PC-3 (cell line): ENCODE measurements around the gene COL6A2. TPM values are rescaled to one million over a fixed set of nuclear protein-coding genes. Genes with fewer than 3 reads are reported as not detected.

Experiments used
- ATAC-seq: fragments of 200-7000 bp; cut with Tn5 transposase; 2 replicates; pipeline ENCODE4 v1.9.1; 2020; ENCODE audit warnings: mild to moderate bottlenecking, moderate library complexity
- BruUV-seq: library from RNA; stranded (reverse); fragments of 400-500 nt; replicated peaks from 2 replicates; lab custom pipeline; 2021; lab: Mats Ljungman, UMichigan
- CTCF ChIA-PET: fragments of 300-600 bp; sonication (Branson Sonifier 250); formaldehyde crosslinking; loops from one replicate; lab custom pipeline; 2022; ENCODE audit warnings: antibody characterized with exemption; lab: Charles Lee
- POLR2A ChIA-PET: fragments of 300-600 bp; sonication (Branson Sonifier 250); formaldehyde crosslinking; loops from one replicate; lab custom pipeline; 2022; ENCODE audit warnings: antibody characterized with exemption; ENCODE audit not compliant: unreplicated experiment; lab: Charles Lee
- DNase-seq: peaks from one replicate; pipeline ENCODE4 v3.0.0-alpha.2; 2015
- H2AFZ ChIP-seq: fragments of 300-600 bp; sonication (generic); 2 replicates; pipeline ENCODE4 v1.6.0; 2016; ENCODE audit warnings: antibody characterized with exemption, low read length
- H3F3A ChIP-seq: fragments of 300-600 bp; sonication (generic); one replicate; pipeline ENCODE4 v1.6.0; 2017; ENCODE audit warnings: antibody characterized with exemption, low read length, control low read depth, mild to moderate bottlenecking; ENCODE audit not compliant: unreplicated experiment
- H3K27ac ChIP-seq: fragments of 300-600 bp; sonication (generic); 2 replicates; pipeline ENCODE4 v1.5.1; 2016; ENCODE audit warnings: mild to moderate bottlenecking, low read length
- H3K27me3 ChIP-seq: fragments of 300-600 bp; sonication (generic); 2 replicates; pipeline ENCODE4 v1.6.1; 2016; ENCODE audit warnings: low read length, mixed read lengths
- H3K36me3 ChIP-seq: fragments of 300-600 bp; sonication (generic); 2 replicates; pipeline ENCODE4 v1.6.1; 2016; ENCODE audit warnings: low read depth, mixed run types, low read length, mixed read lengths
- H3K4me1 ChIP-seq: fragments of 300-600 bp; sonication (generic); 2 replicates; pipeline ENCODE4 v1.5.1; 2016; ENCODE audit warnings: low read length; ENCODE audit not compliant: insufficient read depth
- H3K4me2 ChIP-seq: fragments of 300-600 bp; sonication (generic); 2 replicates; pipeline ENCODE4 v1.6.0; 2016; ENCODE audit warnings: low read length
- H3K4me3 ChIP-seq: fragments of 300-600 bp; sonication (generic); 2 replicates; pipeline ENCODE4 v1.5.1; 2016; ENCODE audit warnings: mild to moderate bottlenecking, low read length, mixed read lengths
- H3K79me2 ChIP-seq: fragments of 300-600 bp; sonication (generic); 2 replicates; pipeline ENCODE4 v1.6.1; 2017; ENCODE audit warnings: low read length, mixed read lengths
- H3K9ac ChIP-seq: fragments of 300-600 bp; sonication (generic); 2 replicates; pipeline ENCODE4 v1.6.0; 2016; ENCODE audit warnings: mild to moderate bottlenecking, low read length
- H3K9me2 ChIP-seq: fragments of 300-600 bp; sonication (generic); replicated peaks from 2 replicates; pipeline ENCODE4 v1.6.1; 2016; ENCODE audit warnings: mixed run types, low read length, mixed read lengths
- H3K9me3 ChIP-seq: fragments of 300-600 bp; sonication (generic); 2 replicates; pipeline ENCODE4 v1.6.1; 2016; ENCODE audit warnings: low read length, mixed read lengths
- H4K20me1 ChIP-seq: fragments of 300-600 bp; sonication (generic); 2 replicates; pipeline ENCODE4 v1.6.1; 2016; ENCODE audit warnings: low read length, mixed read lengths
- CTCF ChIP-seq: fragments of 300-600 bp; sonication (generic); conservative IDR thresholded peaks from 2 replicates; pipeline ENCODE4 v1.5.1; 2017; ENCODE audit warnings: antibody characterized with exemption, low read depth, mild to moderate bottlenecking, low read length
- EZH2 ChIP-seq: fragments of 300-600 bp; sonication (generic); IDR thresholded peaks from one replicate; pipeline ENCODE4 v1.6.1; 2017; ENCODE audit warnings: antibody characterized with exemption, mild to moderate bottlenecking, low read length; ENCODE audit not compliant: unreplicated experiment
- EZH2phosphoT487 ChIP-seq: fragments of 300-600 bp; sonication (generic); IDR thresholded peaks from 2 replicates; pipeline ENCODE4 v1.6.1; 2018; ENCODE audit warnings: mild to moderate bottlenecking, antibody characterized with exemption, low read length, borderline replicate concordance
- intact Hi-C: fragments of 100-400 bp; cut with micrococcal nuclease; formaldehyde crosslinking; loops from 2 replicates; pipeline ENCODE4 v1.9.0; 2023
- total RNA-seq: library from RNA; depleted of rRNA; stranded (reverse); fragments of >200 nt; gene quantifications from 2 replicates; pipeline ENCODE4 v1.2.3, GENCODE V29; 2014

COL6A2 gene
- total RNA-seq, 1 experiment from 2014 or later = 521 TPM

- no peak overlapping the region for H2AFZ ChIP-seq
- H3K79me2 ChIP-seq = no peaks in the 10 kb centered on the region
- no peaks in the 10 kb centered on the region for H3F3A ChIP-seq
- ChIA-PET CTCF (no interaction called here), POLR2A (no interaction called here)
- H3K27me3 ChIP-seq = no peaks in the 10 kb centered on the region
- H3K4me2 ChIP-seq = no peak overlapping the region
- no peaks in the 10 kb centered on the region for H4K20me1 ChIP-seq
- ATAC-seq = no peak
- peaks cover 19% of the 10 kb centered on the region for H3K4me1 ChIP-seq
- no peak overlapping the region for H3K9ac ChIP-seq
- H3K9me3 ChIP-seq = no peaks in the 10 kb centered on the region
- intact Hi-C loops = no loop called here
- TF ChIP-seq EZH2phosphoT487 (no peak), EZH2 (no peak), CTCF (no peak)
- no peak overlapping the region for H3K4me3 ChIP-seq
- no peaks in the 10 kb centered on the region for H3K9me2 ChIP-seq
- no peak overlapping the region for H3K27ac ChIP-seq
- no peak for DNase-seq
- BruUV-seq = no TSS peak
- peaks cover 58% of the 10 kb centered on the region for H3K36me3 ChIP-seq
Observed at GRCh38 chr21:46124083-46124925, 26.4 kb downstream of the COL6A2 start.

- ChIA-PET CTCF (no interaction called here), POLR2A (no interaction called here)
- Histone ChIP-seq H3F3A (no peaks in the 10 kb centered on the region), H3K79me2 (no peaks in the 10 kb centered on the region), H2AFZ (no peak overlapping the region), H3K27me3 (no peaks in the 10 kb centered on the region), H3K36me3 (peaks cover 49% of the 10 kb centered on the region), H3K9me3 (no peaks in the 10 kb centered on the region), H3K4me3 (no peak overlapping the region), H3K27ac (no peak overlapping the region), H3K4me2 (no peak overlapping the region), H3K9me2 (no peaks in the 10 kb centered on the region), H3K4me1 (peaks cover 19% of the 10 kb centered on the region), H4K20me1 (no peaks in the 10 kb centered on the region), H3K9ac (no peak overlapping the region)
- TF ChIP-seq EZH2phosphoT487 (no peak), EZH2 (no peak), CTCF (no peak)
- DNase-seq = no peak
- no TSS peak for BruUV-seq
- intact Hi-C loops = no loop called here
- no peak for ATAC-seq
Observed at GRCh38 chr21:46124926-46125845, 27.3 kb downstream of the COL6A2 start.
